Neutrophil (primary cell): ENCODE results near the gene CCT6B.

Experiments
- H3K27ac ChIP-seq: fragments of 200-600 bp; sonication (generic); 2 replicates; pipeline ENCODE4 v1.5.1; 2016; ENCODE audit warnings: mild to moderate bottlenecking, moderate library complexity
- H3K27me3 ChIP-seq: fragments of 200-600 bp; sonication (generic); 2 replicates; pipeline ENCODE4 v1.6.0; 2016; ENCODE audit warnings: mild to moderate bottlenecking
- H3K36me3 ChIP-seq: fragments of 200-600 bp; sonication (generic); 2 replicates; pipeline ENCODE4 v1.5.1; 2017
- H3K4me1 ChIP-seq, 2 experiments: fragments of 200-600 bp in 1 of 2; sonication (generic) in 1 of 2; 1 replicate in 1 of 2; 2 replicates in 1 of 2; pipeline versions ENCODE4 v1.5.1 to v1.6.1; 2013 to 2016; ENCODE audit warnings: low read depth in 1 of 2, low read length in 1 of 2, mild to moderate bottlenecking in 1 of 2, moderate library complexity in 1 of 2; ENCODE audit not compliant: control insufficient read depth in 1 of 2, insufficient read depth in 1 of 2
- H3K4me3 ChIP-seq, 2 experiments: fragments of 200-600 bp in 1 of 2; sonication (generic) in 1 of 2; 1 replicate in 1 of 2; 2 replicates in 1 of 2; pipeline ENCODE4 v1.5.1; 2013 to 2016; ENCODE audit warnings: low read depth in 1 of 2, low read length in 1 of 2, mild to moderate bottlenecking in 1 of 2, moderate library complexity in 1 of 2
- H3K9me3 ChIP-seq: fragments of 200-600 bp; sonication (generic); 2 replicates; pipeline ENCODE4 v1.5.1; 2016
- CTCF ChIP-seq: fragments of 200-600 bp; sonication (generic); IDR thresholded peaks from 2 replicates; pipeline ENCODE4 v1.5.1; 2016; ENCODE audit warnings: antibody characterized with exemption

The CCT6B gene

DNA sequence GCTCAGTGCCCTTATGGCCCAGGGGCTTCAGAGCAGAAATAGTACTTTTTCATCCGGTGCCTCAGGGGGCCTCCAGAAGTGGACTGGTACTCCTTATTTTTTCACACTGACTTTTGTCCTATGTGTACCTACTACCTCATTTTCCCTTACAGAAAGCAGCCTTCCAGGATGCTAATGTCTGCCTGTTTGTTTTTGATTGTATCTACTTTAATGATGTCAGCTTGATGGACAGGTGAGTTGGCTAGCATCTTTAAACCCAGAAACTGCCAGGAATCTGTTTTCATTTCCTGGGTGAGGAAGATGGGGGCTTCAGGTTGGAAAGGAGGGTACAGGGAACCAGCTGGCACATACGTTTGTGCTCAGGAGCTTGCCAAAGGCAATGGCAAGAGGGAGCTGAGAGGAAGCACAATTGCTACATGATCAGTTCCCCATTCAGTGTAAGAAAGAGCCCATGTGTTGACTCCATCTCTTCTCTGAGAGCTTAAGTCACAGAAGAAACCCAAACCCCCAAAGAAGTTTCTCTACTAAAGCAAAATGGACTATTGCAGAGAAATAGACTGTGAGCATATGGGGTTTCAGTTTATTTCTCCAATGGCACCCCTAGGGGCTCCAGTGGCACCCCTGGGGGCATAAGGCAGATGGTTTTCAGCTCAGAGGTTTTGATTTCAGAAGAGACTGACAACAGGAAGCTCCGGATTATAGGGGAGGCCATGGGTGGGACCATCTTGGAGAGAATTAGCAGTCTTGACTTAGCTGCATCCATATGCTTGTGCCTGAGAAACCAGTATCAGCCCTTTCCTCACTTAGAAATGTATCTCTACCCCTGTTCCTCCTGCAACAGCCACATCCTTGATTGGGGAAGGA, 35.4 kb upstream of the CCT6B start:
- H3K27me3 ChIP-seq: no peaks in the 10 kb centered on the region
- H3K36me3 ChIP-seq: peaks cover 13% of the 10 kb centered on the region
- TF ChIP-seq CTCF: no peak
- peak overlapping the region; percentile 84 for H3K27ac ChIP-seq
- H3K4me1 ChIP-seq: peaks cover 77 to 79% of the 10 kb centered on the region in 2 experiments
- no peak overlapping the region for H3K4me3 ChIP-seq
- H3K9me3 ChIP-seq: no peaks in the 10 kb centered on the region

- H3K4me3 ChIP-seq: peak overlapping the region in 1 of 2 experiments; percentile 19
- no peaks in the 10 kb centered on the region for H3K27me3 ChIP-seq
- no peaks in the 10 kb centered on the region for H3K36me3 ChIP-seq
- TF ChIP-seq CTCF: no peak
- peaks cover 96 to 99% of the 10 kb centered on the region in 2 experiments for H3K4me1 ChIP-seq
- H3K9me3 ChIP-seq: no peaks in the 10 kb centered on the region
- H3K27ac ChIP-seq: peak overlapping the region; percentile 80
Observed at GRCh38 chr17:34993031-34993430, 31.8 kb upstream of the CCT6B start.

GRCh38 chr17:34991606-34992005, 30.3 kb upstream of the CCT6B start:
- TF ChIP-seq CTCF: no peak
- H3K27me3 ChIP-seq: no peaks in the 10 kb centered on the region
- H3K27ac ChIP-seq: peak overlapping the region; percentile 80
- H3K36me3 ChIP-seq: peaks cover 5% of the 10 kb centered on the region
- H3K9me3 ChIP-seq: no peaks in the 10 kb centered on the region
- H3K4me3 ChIP-seq: peak overlapping the region in 1 of 2 experiments; percentile 26
- peaks cover 82 to 85% of the 10 kb centered on the region in 2 experiments for H3K4me1 ChIP-seq

- H3K9me3 ChIP-seq: no peaks in the 10 kb centered on the region
- peak overlapping the region in 1 of 2 experiments; percentile 26 for H3K4me3 ChIP-seq
- TF ChIP-seq CTCF: no peak
- peaks cover 75 to 78% of the 10 kb centered on the region in 2 experiments for H3K4me1 ChIP-seq
- peak overlapping the region; percentile 80 for H3K27ac ChIP-seq
- H3K27me3 ChIP-seq: no peaks in the 10 kb centered on the region
- peaks cover 11% of the 10 kb centered on the region for H3K36me3 ChIP-seq
Observed at GRCh38 chr17:34990921-34991365, 29.7 kb upstream of the CCT6B start.

DNA sequence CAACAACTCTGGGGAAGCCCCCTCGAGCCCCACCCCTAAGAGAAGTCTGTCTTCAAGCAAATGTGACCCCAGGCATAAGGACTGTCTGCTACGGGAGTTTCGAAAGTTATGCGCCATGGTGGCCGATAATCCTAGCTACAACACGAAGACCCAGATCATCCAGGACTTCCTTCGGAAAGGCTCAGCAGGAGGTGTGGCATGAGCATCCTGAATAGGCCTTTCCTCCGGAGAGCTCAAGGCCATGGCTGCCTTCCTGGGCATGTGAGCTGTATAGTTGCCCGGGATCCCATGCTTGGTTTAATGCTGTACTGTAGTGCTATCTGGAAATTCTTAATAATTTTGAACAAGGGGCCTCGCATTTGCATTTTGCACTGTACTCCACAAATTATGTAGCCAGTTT, 28.2 kb upstream of the CCT6B start:
- H3K27ac ChIP-seq: peak overlapping the region; percentile 80
- H3K36me3 ChIP-seq: peaks cover 16% of the 10 kb centered on the region
- H3K27me3 ChIP-seq: no peaks in the 10 kb centered on the region
- H3K4me1 ChIP-seq: peaks cover 60 to 63% of the 10 kb centered on the region in 2 experiments
- no peak overlapping the region for H3K4me3 ChIP-seq
- H3K9me3 ChIP-seq: no peaks in the 10 kb centered on the region
- TF ChIP-seq CTCF: no peak
